ENCODE measurements around the gene PKN1. TPM values are rescaled to one million over a fixed set of nuclear protein-coding genes. Genes with fewer than 3 reads are reported as not detected.

PKN1 gene
- total and polyA plus RNA-seq, 4 donors, result 13.7 to 41.6 (median 22.3) TPM

- no peak overlapping the region for H3K4me3 ChIP-seq (ENCODE audit: low read depth in 1 of 3, low read length in 3 of 3)
- no peak for TF ChIP-seq SP1 (IDR thresholded peaks at IDR 0.05)
- TF ChIP-seq EGR1 (IDR thresholded peaks at IDR 0.05; ENCODE audit: low read depth in 2 of 2), result no peak
- no peak for TF ChIP-seq FOXA1 (IDR thresholded peaks at IDR 0.05)
- TF ChIP-seq NR2F2 (IDR thresholded peaks at IDR 0.05), result no peak
- TF ChIP-seq JUND (IDR thresholded peaks at IDR 0.05), result no peak
- TF ChIP-seq HNF4G (IDR thresholded peaks at IDR 0.05), result no peak
- no peak for TF ChIP-seq TAF1 (conservative IDR thresholded peaks at IDR 0.05)
- no peak for TF ChIP-seq ZBTB33 (IDR thresholded peaks at IDR 0.05)
- no peak for TF ChIP-seq CTCF (IDR thresholded peaks at IDR 0.05; ENCODE audit: low read depth, low read length, missing input control)
- no peak for TF ChIP-seq RAD21 (IDR thresholded peaks at IDR 0.05)
- TF ChIP-seq FOXA2 (IDR thresholded peaks at IDR 0.05), result no peak
- no peak for TF ChIP-seq YY1 (IDR thresholded peaks at IDR 0.05)
- no peak for TF ChIP-seq HNF4A (conservative IDR thresholded peaks at IDR 0.05)
These were observed 32.1 kb upstream of the PKN1 start for GRCh38 chr19:14400951-14401431.

GRCh38 chr19:14401468-14402195 lies 31.5 kb upstream of the PKN1 start:
- TF ChIP-seq ZBTB33 (IDR thresholded peaks at IDR 0.05) (no peak), MAX (IDR thresholded peaks at IDR 0.05) (no peak), HNF4A (conservative IDR thresholded peaks at IDR 0.05) (no peak), RXRA (IDR thresholded peaks at IDR 0.05) (no peak), RAD21 (IDR thresholded peaks at IDR 0.05) (no peak), FOXA2 (IDR thresholded peaks at IDR 0.05) (no peak), HNF4G (IDR thresholded peaks at IDR 0.05) (no peak)
- Histone ChIP-seq H3K27ac (ENCODE audit: low read depth in 1 of 2, low read length in 2 of 2) (no peak overlapping the region), H3K27me3 (ENCODE audit: control insufficient read depth in 4 of 4, insufficient read depth in 4 of 4, low read length in 3 of 4) (no peaks in the 10 kb centered on the region), H3K36me3 (ENCODE audit: control insufficient read depth in 4 of 4, insufficient read depth in 3 of 4, low read depth in 1 of 4, low read length in 3 of 4) (peaks cover 0 to 6% (median 4%) of the 10 kb centered on the region in 4 donors), H3K4me3 (ENCODE audit: low read depth in 1 of 3, low read length in 3 of 3) (no peak overlapping the region), H3K4me1 (ENCODE audit: control insufficient read depth in 4 of 4, insufficient read depth in 4 of 4, low read length in 3 of 4) (peaks cover 0 to 8% (median 3%) of the 10 kb centered on the region in 4 donors), H3K9me3 (ENCODE audit: control insufficient read depth in 4 of 4, low read length in 3 of 4) (no peaks in the 10 kb centered on the region), H3K9ac (ENCODE audit: low read depth in 1 of 2, low read length in 2 of 2) (no peak overlapping the region)
- no peak for DNase-seq (ENCODE audit: low spot score)
- WGBS, result 96% methylated on average over 18 of the region's 18 CpGs

More at GRCh38 chr19:14400951-14401431, 32.1 kb upstream of the PKN1 start:
- peaks cover 0 to 2% (median under 1%) of the 10 kb centered on the region in 4 donors for H3K4me1 ChIP-seq (ENCODE audit: control insufficient read depth in 4 of 4, insufficient read depth in 4 of 4, low read length in 3 of 4)
- H3K27me3 ChIP-seq (ENCODE audit: control insufficient read depth in 4 of 4, insufficient read depth in 4 of 4, low read length in 3 of 4), result no peaks in the 10 kb centered on the region
- no peak overlapping the region for H3K9ac ChIP-seq (ENCODE audit: low read depth in 1 of 2, low read length in 2 of 2)
- no peaks in the 10 kb centered on the region for H3K9me3 ChIP-seq (ENCODE audit: control insufficient read depth in 4 of 4, low read length in 3 of 4)
- H3K36me3 ChIP-seq (ENCODE audit: control insufficient read depth in 4 of 4, insufficient read depth in 3 of 4, low read depth in 1 of 4, low read length in 3 of 4), result peaks cover 0 to 6% (median 5%) of the 10 kb centered on the region in 4 donors
- no peak overlapping the region for H3K27ac ChIP-seq (ENCODE audit: low read depth in 1 of 2, low read length in 2 of 2)
- DNase-seq (ENCODE audit: low spot score), result no peak
- 94% methylated on average over 11 of the region's 11 CpGs for WGBS

Measured in liver (tissue), 9 donors.